Large intestine (tissue), 3 donors: ENCODE results near the gene ELF2. TPM values are rescaled to one million over a fixed set of nuclear protein-coding genes. Genes with fewer than 3 reads are reported as not detected.
"Not testable (repeated sequence)": the region's sequence is repeated elsewhere in the genome, so short reads cannot be mapped to it uniquely, and the experiment has no call there.

ENCODE experiments used
- DNase-seq, 2 donors: peaks; one replicate each; pipeline versions ENCODE4 v3.0.0 to v3.0.0-alpha.2; 2013
- H3K27ac ChIP-seq: one replicate; pipeline ENCODE4 v1.5.1; 2013; ENCODE audit warnings: low read length
- H3K27me3 ChIP-seq: 2 replicates; pipeline ENCODE4 v1.6.1; 2013; ENCODE audit warnings: low read length; ENCODE audit not compliant: control insufficient read depth, insufficient read depth
- H3K36me3 ChIP-seq: 2 replicates; pipeline ENCODE4 v1.6.1; 2013; ENCODE audit warnings: low read length; ENCODE audit not compliant: control insufficient read depth, insufficient read depth
- H3K4me1 ChIP-seq: one replicate; pipeline ENCODE4 v1.6.1; 2013; ENCODE audit warnings: low read length; ENCODE audit not compliant: control insufficient read depth, insufficient read depth
- H3K4me3 ChIP-seq: one replicate; pipeline ENCODE4 v1.5.1; 2013; ENCODE audit warnings: low read length
- H3K9me3 ChIP-seq: one replicate; pipeline ENCODE4 v1.6.1; 2013; ENCODE audit warnings: mild to moderate bottlenecking, low read depth, low read length, moderate library complexity; ENCODE audit not compliant: control insufficient read depth
- WGBS: methylation state at CpG from one replicate; pipeline ENCODE4 v1.1.5; 2013; ENCODE audit warnings: low lambda C conversion rate; ENCODE audit not compliant: insufficient coverage; 5-methylcytosine and 5-hydroxymethylcytosine counted together
- polyA plus RNA-seq: library from polyadenylated mRNA; unstranded; fragments of 120-200 nt; gene quantifications from one replicate; pipeline ENCODE4 v1.2.1, GENCODE V29; 2013

ELF2 gene
- polyA plus RNA-seq, 1 donor = 42.4 TPM

DNA sequence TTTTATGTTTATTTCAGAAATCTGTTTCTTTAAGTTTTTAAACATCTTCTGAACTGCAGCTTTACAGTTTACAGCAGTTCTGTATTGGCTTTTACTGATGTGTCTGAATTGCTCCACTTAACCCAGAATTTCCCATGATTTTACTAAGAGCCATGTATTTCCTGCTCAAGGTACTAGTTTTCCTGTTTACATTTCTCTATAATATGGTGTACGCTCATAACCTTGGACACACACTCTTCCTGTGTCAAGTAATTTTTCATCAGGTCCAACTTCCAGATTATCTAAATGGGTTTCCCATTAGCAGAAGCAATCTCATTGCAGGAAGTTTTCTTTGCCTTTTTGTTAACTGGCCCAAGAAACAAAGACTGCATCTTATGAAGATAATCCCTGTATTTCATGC lies 12.3 kb downstream of the ELF2 start:
- WGBS = no CpG with 5 or more reads among the region's 1 CpG
- Histone ChIP-seq H3K27ac (no peak overlapping the region), H3K36me3 (no peaks in the 10 kb centered on the region), H3K4me1 (no peaks in the 10 kb centered on the region), H3K27me3 (no peaks in the 10 kb centered on the region), H3K9me3 (no peaks in the 10 kb centered on the region), H3K4me3 (no peak overlapping the region)
- no peak for DNase-seq

DNA sequence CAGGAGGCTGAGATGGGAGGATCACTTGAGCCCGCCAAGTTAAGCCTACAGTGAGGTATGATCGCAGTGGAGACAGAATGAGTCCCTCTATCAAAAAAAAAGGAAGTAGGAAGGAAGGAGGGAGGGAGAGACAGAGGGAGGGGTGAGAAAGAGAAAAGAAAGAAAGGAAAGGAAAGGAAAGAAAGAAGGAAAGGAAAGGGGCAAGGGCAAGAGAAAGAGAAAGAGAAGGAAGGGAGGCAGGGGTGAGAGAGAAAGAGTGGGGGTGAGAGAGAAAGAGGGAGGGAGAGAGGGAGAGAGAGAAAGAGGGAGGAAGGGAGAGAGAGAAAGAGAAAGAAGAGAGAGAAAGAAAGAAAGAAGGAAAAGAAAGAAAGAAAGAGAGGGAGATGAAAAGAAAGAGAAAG lies 13.2 kb downstream of the ELF2 start:
- no peak for DNase-seq
- H3K27me3 ChIP-seq = no peaks in the 10 kb centered on the region
- H3K27ac ChIP-seq = no peak overlapping the region
- WGBS = 96% methylated on average over 2 of the region's 2 CpGs
- no peaks in the 10 kb centered on the region for H3K4me1 ChIP-seq
- no peaks in the 10 kb centered on the region for H3K36me3 ChIP-seq
- no peaks in the 10 kb centered on the region for H3K9me3 ChIP-seq
- no peak overlapping the region for H3K4me3 ChIP-seq

GRCh38 chr4:139157977-139158376 lies 19.0 kb downstream of the ELF2 start:
- not testable (repeated sequence) for H3K36me3 ChIP-seq, H3K27ac ChIP-seq, DNase-seq, H3K4me3 ChIP-seq, H3K4me1 ChIP-seq, H3K9me3 ChIP-seq, H3K27me3 ChIP-seq
- WGBS = 100% methylated on average over 1 of the region's 9 CpGs

DNA sequence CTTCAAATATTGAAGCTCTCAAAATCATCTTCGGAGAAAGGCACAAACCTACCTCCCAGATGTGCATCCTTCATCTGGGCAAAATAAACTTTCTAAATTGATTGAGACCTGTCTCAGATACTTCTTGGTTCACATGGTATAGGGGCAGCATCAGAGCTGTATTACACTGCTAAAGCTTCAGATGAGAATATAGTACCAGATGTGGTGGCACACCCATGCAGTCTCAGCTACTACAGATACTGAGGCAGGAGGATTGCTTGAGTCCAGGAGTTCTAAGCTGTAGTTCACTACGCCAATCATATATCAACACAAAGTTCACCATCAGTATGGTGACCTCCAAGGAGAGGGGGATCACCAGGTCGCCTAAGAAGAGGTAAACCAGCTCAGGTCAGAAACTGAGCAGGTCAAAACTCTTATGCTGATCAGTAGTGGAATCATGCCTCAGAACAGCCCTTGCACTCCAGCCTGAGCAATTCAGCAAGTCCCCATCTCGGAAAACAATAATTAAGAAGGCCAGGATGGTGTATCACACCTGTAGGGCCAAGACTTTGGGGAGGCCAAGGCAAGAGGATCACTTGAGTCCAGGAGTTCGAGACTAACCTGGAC lies 22.0 kb downstream of the ELF2 start:
- Histone ChIP-seq H3K4me1 (peaks cover 8% of the 10 kb centered on the region), H3K4me3 (no peak overlapping the region), H3K27me3 (no peaks in the 10 kb centered on the region), H3K36me3 (no peaks in the 10 kb centered on the region), H3K9me3 (no peaks in the 10 kb centered on the region), H3K27ac (peak overlapping the region; percentile 26)
- WGBS = no CpG with 5 or more reads among the region's 5 CpGs
- no peak for DNase-seq

DNA sequence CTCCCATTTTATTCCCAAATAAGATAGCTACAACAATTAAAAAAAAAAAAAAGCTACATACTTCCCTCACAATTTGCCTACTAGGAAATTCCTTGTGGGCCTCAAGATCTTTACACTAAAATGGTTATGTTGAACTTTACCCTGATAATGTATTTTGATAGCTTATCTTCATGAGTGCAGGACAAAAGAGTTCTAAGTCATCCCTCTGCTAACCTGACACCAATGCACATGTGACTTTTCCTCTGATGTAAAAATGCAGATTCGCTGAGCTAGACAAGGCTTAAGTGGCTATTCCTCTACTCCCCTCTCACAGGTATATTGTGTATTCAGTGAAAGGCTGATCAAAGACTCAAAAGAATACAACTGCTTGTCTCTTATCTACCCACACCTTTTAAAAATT lies 22.5 kb downstream of the ELF2 start:
- no peaks in the 10 kb centered on the region for H3K9me3 ChIP-seq
- no peaks in the 10 kb centered on the region for H3K27me3 ChIP-seq
- peak; percentile 32 to 34 for DNase-seq
- WGBS = no CpG with 5 or more reads among the region's 1 CpG
- no peak overlapping the region for H3K4me3 ChIP-seq
- peak overlapping the region; percentile 26 for H3K27ac ChIP-seq
- no peaks in the 10 kb centered on the region for H3K36me3 ChIP-seq
- H3K4me1 ChIP-seq = peaks cover 8% of the 10 kb centered on the region

DNA sequence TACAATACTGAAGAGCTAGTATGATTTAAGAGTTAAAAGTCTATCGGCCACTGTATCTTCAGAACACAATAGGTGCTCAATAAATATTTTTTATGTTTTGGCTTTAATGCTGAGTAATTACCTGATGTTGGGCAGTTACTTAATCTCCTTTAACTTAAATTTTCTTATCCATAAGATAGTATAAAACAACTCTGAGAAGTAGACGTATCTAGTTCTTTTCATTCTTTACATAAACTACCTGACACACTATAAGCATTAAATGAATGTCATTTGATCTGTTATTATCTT lies 22.9 kb downstream of the ELF2 start:
- Histone ChIP-seq H3K4me1 (peaks cover 8% of the 10 kb centered on the region), H3K4me3 (no peak overlapping the region), H3K27me3 (no peaks in the 10 kb centered on the region), H3K36me3 (no peaks in the 10 kb centered on the region), H3K9me3 (no peaks in the 10 kb centered on the region), H3K27ac (no peak overlapping the region)
- 100% methylated on average over 1 of the region's 2 CpGs for WGBS
- no peak for DNase-seq

DNA sequence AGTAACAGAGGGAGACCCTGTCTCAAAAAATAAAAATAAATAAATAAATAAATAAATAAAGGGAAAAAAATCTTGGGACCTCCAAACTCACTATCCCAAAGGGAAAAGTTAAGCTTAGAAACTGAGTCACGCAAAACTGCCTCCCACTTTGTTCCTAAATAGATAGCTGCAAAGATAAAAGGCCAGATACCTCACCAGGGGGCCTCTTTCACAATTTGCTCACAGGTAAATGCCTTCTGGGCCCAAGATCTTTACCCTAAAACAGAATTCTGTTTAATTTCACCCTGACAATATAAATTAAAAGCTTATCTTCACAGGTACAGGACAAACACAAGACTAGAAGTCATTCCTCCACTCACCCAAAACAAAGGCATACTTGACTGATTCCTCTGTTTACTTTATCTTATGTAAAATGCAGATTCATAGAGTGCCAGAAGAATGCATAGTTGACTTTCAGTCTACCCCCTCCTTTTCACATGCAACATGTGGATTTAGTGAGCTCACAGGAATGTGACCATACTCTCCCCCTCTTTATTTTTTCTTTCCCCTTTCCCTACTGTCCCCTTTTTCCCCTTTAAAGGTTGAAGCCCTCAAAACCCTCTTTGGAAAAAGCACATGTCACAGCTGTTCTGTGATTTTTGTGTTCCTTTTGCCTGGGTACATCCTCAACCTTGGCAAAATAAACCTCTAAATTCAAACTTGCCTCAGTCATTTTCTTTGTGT lies 23.4 kb downstream of the ELF2 start:
- H3K9me3 ChIP-seq = no peaks in the 10 kb centered on the region
- WGBS = no CpG with 5 or more reads among the region's 1 CpG
- H3K4me1 ChIP-seq = peaks cover 8% of the 10 kb centered on the region
- H3K27ac ChIP-seq = no peak overlapping the region
- no peaks in the 10 kb centered on the region for H3K27me3 ChIP-seq
- no peak for DNase-seq
- H3K36me3 ChIP-seq = no peaks in the 10 kb centered on the region
- H3K4me3 ChIP-seq = no peak overlapping the region

GRCh38 chr4:139152249-139152648 lies 24.8 kb downstream of the ELF2 start:
- Histone ChIP-seq H3K4me1 (peaks cover 8% of the 10 kb centered on the region), H3K9me3 (no peaks in the 10 kb centered on the region), H3K4me3 (no peak overlapping the region), H3K27me3 (no peaks in the 10 kb centered on the region), H3K36me3 (no peaks in the 10 kb centered on the region), H3K27ac (no peak overlapping the region)
- no peak for DNase-seq
- WGBS = 83% methylated on average over 1 of the region's 2 CpGs

- Histone ChIP-seq H3K36me3 (no peaks in the 10 kb centered on the region), H3K4me3 (no peak overlapping the region), H3K27me3 (no peaks in the 10 kb centered on the region), H3K4me1 (peaks cover 5% of the 10 kb centered on the region), H3K9me3 (no peaks in the 10 kb centered on the region), H3K27ac (no peak overlapping the region)
- 83% methylated on average over 1 of the region's 8 CpGs for WGBS
- no peak for DNase-seq
These were observed 29.9 kb downstream of the ELF2 start for GRCh38 chr4:139146926-139147629.

GRCh38 chr4:139145552-139145932 lies 31.5 kb downstream of the ELF2 start:
- Histone ChIP-seq H3K27me3 (no peaks in the 10 kb centered on the region), H3K36me3 (no peaks in the 10 kb centered on the region), H3K4me3 (no peak overlapping the region), H3K9me3 (no peaks in the 10 kb centered on the region), H3K27ac (no peak overlapping the region), H3K4me1 (peaks cover 5% of the 10 kb centered on the region)
- no peak for DNase-seq
- WGBS = 100% methylated on average over 1 of the region's 1 CpG
